Right kidney (tissue), 1 donor: ENCODE data around the gene NXNL1.

Experiments
- DNase-seq: peaks from one replicate; pipeline ENCODE4 v3.0.0-alpha.2; 2016

NXNL1 gene

DNA sequence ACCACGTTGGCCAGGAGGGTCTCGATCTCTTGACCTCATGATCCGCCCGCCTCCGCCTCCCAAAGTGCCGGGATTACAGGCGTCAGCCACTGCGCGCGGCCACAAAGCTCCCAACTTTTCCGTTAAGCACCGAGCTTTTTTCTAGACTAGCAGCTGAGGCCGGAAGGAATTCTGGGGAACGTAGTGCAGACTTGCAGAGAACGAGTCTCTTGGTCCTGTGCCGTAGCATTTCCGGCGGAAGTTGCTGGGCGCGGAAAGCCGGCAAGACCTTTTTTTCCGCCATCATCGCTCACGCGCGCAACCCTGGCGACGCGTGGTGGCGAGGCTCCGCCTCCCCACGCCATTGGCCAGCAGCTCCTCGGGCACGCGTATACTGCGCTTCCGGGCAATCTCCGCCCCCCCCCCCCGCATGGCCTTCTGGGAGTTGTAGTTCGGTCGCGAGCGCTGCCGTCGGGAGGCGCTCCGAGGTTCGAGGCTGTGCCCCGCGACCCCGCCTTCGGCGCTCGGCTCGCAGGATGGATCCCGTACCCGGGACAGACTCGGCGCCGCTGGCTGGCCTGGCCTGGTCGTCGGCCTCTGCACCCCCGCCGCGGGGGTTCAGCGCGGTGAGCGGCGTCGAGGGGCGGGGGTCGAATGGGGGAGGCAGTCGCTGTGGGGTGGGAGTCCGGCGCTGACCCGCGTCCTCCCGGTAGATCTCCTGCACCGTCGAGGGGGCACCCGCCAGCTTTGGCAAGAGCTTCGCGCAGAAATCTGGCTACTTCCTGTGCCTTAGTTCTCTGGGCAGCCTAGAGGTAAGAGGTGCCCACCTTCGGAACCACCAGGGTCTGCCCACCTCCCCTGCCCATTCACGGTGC lies 40.9 kb downstream of the NXNL1 start, which contains the start of gene MVB12A:
Gene MVB12A (plus strand): TSS at position 427 of the 854 bp plus-strand sequence. CDS start 89 bp downstream, at position 516.
- DNase-seq, result peak; percentile 91

DNA sequence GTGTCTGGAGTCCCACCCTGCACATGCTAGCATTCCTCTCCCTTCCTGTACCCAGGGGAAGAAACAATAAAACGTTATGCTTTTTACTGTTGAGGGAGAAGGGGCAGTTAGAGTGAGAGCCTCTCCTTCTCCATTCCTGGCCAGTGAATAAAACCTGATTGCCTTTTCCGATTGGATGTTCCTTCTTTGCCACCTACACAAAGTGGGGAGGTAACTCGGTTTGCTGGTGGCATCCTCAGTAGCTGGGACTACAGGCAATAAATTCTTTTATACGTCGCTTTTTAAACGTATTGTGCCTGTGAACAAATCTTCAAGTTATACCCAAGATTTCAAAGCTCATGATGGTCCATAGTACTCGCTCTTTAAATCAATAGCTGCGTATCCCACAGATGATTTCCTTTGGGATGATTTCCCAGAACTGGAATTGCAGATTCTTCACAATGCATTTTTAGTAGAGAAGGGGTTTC lies 41.5 kb downstream of the NXNL1 start:
- DNase-seq, result no peak

DNA sequence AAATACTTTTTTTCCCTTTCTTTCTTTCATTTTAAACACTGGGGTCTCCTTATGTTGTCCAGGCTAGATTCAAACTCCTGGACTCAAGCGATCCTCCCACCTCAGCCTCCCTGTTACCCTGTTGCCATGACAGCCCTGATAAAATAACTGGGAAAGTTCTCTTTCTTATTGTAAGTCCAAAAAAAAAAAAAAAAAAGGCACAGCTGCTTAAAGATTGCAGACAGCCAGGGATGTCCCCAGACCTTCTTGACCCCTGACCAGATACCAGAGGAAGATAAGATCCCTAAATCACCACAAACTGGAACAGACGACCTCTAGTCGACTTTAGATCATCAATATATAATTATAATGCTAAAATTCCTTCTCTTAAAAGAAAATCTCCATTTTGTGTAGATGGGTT lies 42.0 kb downstream of the NXNL1 start:
- DNase-seq, result no peak

DNA sequence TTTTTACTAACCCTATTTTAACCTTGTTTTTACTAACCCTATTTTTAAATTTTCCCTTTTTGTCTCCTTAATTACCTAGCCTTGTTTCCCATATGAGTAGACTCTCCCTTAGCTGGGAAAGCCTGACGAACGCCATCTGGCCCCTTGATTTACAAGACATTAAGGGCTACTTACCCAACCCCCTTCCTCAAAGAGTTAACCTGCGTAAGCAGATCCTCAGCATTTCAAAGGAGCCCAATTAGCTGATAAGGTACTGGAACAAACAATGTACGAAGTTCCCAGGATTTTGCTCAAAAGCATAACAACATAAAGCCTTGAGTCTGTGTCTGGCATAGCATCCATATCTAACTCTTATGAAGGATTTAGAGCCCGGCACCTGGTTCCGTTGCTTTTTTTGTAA lies 45.6 kb downstream of the NXNL1 start:
- DNase-seq, result no peak

DNA sequence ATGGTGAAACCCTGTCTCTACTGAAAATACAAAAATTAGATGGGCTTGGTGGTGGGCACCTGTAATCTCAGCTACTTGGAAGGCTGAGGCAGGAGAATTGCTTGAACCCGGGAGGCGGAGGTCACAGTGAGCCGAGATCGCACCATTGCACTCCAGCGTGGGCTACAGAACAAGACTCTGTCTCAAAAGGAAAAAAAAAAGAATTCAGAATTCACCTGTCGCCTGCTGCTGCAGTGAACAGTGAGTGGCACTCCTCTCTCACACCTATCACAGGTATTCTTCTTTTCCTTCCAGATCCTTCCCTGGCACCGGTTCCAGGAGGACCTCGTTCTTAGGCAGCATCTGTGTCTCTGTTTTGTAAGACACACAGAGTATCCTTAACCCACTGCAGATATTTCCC lies 46.6 kb downstream of the NXNL1 start:
- DNase-seq, result no peak

DNA sequence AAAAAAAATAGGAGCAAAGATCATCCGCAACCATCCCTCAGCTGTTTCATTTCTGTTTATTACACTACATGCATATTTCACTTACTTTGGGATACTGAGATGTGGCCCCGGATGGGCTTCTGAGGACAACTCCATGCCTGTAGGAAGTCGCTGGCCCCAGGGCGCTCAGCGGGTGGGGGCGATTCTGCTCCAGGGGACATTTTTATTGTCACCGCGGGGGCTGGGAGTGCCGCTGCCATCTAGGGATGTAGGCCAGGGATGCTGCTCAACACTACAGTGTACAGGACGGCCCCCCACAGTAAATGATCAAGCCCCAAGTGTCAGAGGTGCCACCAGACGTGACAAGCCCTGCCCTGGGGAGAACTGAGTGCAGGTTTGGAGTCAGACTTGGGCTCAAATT lies 48.9 kb downstream of the NXNL1 start:
- DNase-seq, result no peak

DNA sequence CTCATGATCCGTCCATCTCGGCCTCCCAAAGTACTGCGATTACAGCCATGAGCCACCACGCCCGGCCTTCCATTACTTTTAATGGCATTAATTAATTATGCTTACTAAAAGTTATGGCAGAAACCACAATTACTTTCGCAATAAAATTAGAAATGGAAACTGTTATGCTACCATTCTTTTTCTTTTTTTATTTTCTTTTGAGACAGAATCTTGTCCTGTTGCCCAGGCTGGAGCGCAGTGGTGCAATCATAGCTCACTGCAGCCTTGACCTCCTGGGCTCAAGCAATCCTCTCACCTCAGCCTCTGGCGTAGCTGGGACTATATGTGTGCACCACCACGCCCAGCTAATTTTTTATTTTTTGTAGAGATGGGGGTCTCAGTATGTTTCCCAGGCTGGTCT lies 50.7 kb downstream of the NXNL1 start:
- no peak for DNase-seq

DNA sequence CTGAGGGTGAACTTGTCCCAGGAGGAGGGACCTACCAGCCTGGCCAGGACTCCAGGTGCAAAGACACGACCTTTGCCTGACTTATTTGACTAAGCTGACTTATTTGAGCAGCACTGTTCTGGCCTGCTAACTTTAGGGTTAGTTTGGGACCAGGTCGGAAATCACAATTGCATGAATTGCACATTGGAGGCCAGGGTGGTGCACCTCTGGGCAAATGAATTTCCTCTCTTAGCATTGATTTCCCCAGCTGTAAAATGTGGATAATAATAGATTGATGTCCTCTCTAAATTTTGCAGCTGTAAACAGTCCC lies 53.9 kb downstream of the NXNL1 start:
- DNase-seq, result no peak

DNA sequence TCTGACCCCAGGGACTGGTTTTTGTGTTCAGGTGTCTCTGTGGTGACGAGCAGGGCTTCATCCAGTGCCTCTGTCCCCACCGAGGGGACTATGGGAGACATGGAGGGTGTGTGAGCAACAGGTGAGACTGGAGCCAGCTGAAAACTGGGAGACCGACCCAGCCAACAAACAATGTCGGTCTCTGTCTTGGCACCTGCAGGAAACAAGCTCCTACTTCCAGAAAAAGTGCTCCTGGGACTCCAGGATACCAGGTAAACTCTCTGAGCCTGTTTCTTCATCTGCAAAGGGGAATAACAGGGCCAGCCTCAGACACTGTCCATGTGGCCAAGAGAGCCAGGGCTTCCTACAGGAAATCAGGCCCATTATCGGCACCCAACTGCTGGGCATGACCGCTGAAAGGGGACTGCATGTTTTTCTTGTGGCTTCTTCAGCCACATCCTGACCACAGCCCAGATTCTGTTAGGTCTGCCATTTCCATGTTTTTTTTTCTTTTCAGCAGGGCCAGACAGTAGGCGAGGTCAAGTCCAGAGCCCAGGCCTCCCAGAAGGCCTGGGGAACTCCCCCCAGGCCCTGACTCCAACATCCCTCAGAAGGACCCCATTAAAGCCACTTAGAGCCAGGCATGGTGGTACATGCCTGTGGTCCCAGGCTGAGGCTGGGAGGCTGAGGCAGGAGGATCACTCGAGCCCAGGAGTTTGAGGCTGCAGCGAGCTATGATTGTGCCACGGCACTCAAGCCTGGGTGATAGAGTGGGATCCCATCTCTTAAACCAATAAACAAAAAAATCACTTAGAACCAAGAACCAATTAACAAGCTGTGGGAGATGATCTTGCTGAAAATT lies 54.5 kb downstream of the NXNL1 start:
- no peak for DNase-seq
